Measurements from ENCODE around the gene SCPEP1. TPM values are rescaled to one million over a fixed set of nuclear protein-coding genes. Genes with fewer than 3 reads are reported as not detected.

SCPEP1 gene
- total RNA-seq, 2 experiments from 2014 or later = 15.8 to 16.6 TPM

DNA sequence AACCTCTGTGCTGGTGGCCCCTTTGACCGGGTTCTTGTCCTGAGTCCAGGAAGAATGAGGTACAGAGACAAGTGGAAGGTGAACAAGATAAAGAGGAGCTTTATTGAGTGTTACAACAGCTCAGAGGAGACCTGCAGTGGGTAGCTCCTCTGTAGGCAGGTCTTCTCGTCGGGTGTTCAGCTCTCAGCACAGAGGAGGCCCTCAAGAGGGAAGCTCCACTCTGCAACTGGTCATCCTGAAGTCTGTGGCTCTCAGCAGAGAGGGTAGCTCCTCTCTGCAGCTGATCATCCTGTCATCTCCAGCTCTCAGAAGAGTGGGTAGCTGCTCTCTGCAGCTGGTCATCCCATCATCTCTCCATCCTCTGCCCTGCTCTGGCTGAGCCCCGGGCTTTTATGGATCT is 39.7 kb downstream of the SCPEP1 start:
- H3K4me1 Mint-ChIP-seq = no peaks in the 10 kb centered on the region
- no peaks in the 10 kb centered on the region for H3K9me3 Mint-ChIP-seq
- no peak overlapping the region for H3K4me3 Mint-ChIP-seq
- no peak for DNase-seq
- H3K27ac Mint-ChIP-seq = no peak overlapping the region
- peaks cover 18% of the 10 kb centered on the region for H3K27me3 Mint-ChIP-seq
- POLR2A ChIA-PET = no interaction called here
- H3K36me3 Mint-ChIP-seq = no peaks in the 10 kb centered on the region
- no peak for ATAC-seq (ENCODE audit: low read depth)

DNA sequence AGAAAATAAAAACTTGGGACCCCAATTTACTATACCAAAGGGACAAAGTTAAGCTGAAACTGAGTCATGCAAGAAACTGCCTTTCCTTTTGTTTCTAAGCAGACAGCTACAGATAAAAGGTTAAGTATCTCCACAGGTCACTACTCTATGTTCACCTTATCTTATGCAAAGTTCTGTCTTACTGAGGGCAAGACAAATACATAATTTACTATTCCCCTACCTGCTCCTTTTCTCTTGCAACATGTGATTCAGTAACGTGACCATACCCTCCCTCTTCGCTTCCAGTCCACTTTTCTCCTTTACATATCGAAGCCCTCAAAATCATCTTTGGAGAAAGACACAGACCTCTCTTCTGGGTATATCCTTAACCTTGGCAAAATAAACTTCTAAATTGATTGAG is 42.3 kb downstream of the SCPEP1 start:
- no peak for DNase-seq
- POLR2A ChIA-PET = no interaction called here
- Mint-ChIP-seq H3K36me3 (no peaks in the 10 kb centered on the region), H3K27ac (no peak overlapping the region), H3K4me3 (no peak overlapping the region), H3K9me3 (no peaks in the 10 kb centered on the region), H3K4me1 (no peaks in the 10 kb centered on the region), H3K27me3 (peaks cover 26% of the 10 kb centered on the region)
- ATAC-seq (ENCODE audit: low read depth) = no peak

DNA sequence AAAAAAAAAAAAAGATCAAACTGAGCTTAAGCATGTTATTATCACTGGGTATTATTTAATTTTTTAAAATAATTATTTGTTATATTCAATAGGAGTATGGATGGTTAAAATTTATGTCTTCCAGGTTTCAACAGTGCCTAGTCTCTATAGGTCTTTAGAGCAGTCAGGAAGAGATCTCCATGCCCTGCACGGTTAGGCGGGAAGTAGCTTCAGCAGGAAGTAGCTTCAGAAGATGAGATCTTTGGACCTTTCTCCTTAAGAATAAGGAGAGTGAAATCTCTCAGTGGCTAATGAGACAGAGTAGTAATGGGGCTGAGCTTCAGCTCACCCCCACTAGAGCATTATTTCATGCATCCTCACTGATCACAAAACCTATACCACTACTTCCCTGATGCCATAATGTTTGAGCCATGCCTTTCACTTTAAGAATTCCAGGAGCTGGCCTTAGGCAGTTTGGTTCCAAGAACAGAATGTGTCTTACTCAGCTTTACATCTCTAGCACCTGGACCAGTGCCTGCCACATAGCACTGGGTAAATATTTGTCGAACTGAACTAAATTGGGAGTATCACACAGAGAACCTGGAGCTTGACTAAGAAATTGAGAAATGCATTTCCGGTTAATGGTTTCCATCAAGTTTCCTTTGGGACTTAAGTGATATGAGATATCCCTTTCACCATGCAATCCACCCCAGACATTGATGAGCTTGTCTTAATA is 43.5 kb downstream of the SCPEP1 start:
- ATAC-seq (ENCODE audit: low read depth) = no peak
- Mint-ChIP-seq H3K4me1 (no peaks in the 10 kb centered on the region), H3K36me3 (peaks cover 2% of the 10 kb centered on the region), H3K9me3 (peaks cover 4% of the 10 kb centered on the region), H3K4me3 (no peak overlapping the region), H3K27ac (no peak overlapping the region), H3K27me3 (peaks cover 31% of the 10 kb centered on the region)
- DNase-seq = no peak
- POLR2A ChIA-PET = no interaction called here

DNA sequence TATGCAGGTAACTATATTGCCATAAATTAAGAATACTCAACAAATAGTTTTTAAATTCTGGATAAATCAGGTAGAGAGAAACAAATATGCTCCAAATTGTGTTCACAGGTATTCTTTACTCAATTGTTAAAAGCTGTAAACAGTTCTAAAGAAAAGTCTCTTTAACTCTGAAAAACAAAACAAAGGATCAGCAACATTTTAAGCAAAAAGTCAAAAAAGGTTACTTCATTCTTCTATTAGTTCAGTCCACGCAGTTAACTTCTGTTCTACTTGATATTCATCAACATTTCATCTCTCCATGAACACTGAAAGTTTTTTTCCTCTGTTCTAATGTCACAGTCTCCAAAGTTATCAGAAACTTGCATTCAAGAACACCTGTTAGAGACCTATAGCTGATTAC is 47.9 kb downstream of the SCPEP1 start:
- POLR2A ChIA-PET = no interaction called here
- DNase-seq (no peak), ATAC-seq (ENCODE audit: low read depth) (no peak)
- H3K36me3 Mint-ChIP-seq = peaks cover 2% of the 10 kb centered on the region
- peaks cover 13% of the 10 kb centered on the region for H3K9me3 Mint-ChIP-seq
- no peak overlapping the region for H3K27ac Mint-ChIP-seq
- no peak overlapping the region for H3K4me3 Mint-ChIP-seq
- peaks cover 25% of the 10 kb centered on the region for H3K27me3 Mint-ChIP-seq
- H3K4me1 Mint-ChIP-seq = no peaks in the 10 kb centered on the region

DNA sequence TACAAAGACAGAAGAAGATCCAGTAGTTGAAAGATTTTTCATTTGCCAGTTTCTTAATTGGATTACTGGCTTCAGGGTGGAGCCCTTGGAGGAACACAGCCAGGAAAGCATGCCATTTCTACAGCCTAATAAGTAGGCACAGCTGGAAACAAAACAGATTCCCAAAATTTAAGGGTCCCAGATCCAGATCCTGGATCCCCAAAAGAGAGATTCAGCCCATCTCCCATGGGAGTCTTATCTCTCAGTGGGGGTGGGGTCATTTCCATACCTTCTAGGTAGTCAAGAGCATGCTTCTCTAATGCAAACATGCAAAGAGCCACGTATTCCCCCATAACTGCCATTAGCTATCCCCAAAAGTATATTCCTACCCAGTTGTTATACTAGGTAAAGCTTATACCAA is 49.9 kb downstream of the SCPEP1 start:
- ATAC-seq (ENCODE audit: low read depth) = no peak
- POLR2A ChIA-PET = no interaction called here
- no peak for DNase-seq
- H3K27me3 Mint-ChIP-seq = peaks cover 20% of the 10 kb centered on the region
- H3K4me1 Mint-ChIP-seq = no peaks in the 10 kb centered on the region
- peaks cover 2% of the 10 kb centered on the region for H3K36me3 Mint-ChIP-seq
- no peak overlapping the region for H3K27ac Mint-ChIP-seq
- H3K4me3 Mint-ChIP-seq = no peak overlapping the region
- peaks cover 13% of the 10 kb centered on the region for H3K9me3 Mint-ChIP-seq

DNA sequence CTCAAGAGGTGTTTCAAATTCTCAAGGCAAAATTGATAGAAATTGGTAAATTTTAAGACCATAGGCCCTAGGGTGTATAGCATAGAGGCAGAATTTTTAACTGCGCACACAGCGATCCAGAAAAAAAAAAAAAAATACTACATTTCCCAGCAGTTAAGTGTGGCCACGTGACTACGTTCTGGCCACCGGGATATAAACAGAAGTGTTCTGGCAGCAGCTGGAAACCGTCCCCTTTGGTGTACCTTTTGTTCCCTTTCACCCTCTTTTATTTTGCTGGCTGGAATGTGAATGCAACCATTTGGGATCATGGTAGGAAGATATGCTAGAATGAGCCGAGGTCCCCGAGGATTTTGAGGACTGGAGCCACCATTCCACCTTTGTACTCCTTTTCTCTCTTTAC is 54.4 kb downstream of the SCPEP1 start:
- Mint-ChIP-seq H3K9me3 (peaks cover 7% of the 10 kb centered on the region), H3K27me3 (peaks cover 23% of the 10 kb centered on the region), H3K27ac (no peak overlapping the region), H3K36me3 (no peaks in the 10 kb centered on the region), H3K4me3 (no peak overlapping the region), H3K4me1 (no peaks in the 10 kb centered on the region)
- POLR2A ChIA-PET = no interaction called here
- no peak for ATAC-seq (ENCODE audit: low read depth)
- DNase-seq = no peak

DNA sequence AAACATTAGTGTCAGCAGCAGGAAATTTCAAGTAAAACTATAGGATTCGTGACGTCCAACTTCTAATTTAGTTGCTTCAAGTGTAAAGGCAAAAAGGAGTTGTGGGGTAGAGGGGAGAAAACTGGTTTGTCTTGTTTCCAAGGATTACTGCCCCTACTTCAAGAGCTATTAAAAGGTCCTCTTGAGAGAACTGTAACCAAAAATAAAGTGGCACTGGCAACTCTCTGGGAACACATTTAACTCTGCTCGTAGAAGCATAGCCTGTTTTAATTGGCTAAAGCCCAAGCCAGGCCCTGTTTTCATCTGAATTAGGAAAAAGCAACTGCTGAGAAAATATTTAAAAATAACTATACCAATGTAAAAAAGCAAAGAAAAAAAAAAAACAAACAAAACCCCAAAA is 55.4 kb downstream of the SCPEP1 start:
- DNase-seq (no peak), ATAC-seq (ENCODE audit: low read depth) (no peak)
- Mint-ChIP-seq H3K4me1 (no peaks in the 10 kb centered on the region), H3K27ac (no peak overlapping the region), H3K9me3 (peaks cover 6% of the 10 kb centered on the region), H3K36me3 (no peaks in the 10 kb centered on the region), H3K4me3 (no peak overlapping the region), H3K27me3 (peaks cover 28% of the 10 kb centered on the region)
- POLR2A ChIA-PET = no interaction called here

DNA sequence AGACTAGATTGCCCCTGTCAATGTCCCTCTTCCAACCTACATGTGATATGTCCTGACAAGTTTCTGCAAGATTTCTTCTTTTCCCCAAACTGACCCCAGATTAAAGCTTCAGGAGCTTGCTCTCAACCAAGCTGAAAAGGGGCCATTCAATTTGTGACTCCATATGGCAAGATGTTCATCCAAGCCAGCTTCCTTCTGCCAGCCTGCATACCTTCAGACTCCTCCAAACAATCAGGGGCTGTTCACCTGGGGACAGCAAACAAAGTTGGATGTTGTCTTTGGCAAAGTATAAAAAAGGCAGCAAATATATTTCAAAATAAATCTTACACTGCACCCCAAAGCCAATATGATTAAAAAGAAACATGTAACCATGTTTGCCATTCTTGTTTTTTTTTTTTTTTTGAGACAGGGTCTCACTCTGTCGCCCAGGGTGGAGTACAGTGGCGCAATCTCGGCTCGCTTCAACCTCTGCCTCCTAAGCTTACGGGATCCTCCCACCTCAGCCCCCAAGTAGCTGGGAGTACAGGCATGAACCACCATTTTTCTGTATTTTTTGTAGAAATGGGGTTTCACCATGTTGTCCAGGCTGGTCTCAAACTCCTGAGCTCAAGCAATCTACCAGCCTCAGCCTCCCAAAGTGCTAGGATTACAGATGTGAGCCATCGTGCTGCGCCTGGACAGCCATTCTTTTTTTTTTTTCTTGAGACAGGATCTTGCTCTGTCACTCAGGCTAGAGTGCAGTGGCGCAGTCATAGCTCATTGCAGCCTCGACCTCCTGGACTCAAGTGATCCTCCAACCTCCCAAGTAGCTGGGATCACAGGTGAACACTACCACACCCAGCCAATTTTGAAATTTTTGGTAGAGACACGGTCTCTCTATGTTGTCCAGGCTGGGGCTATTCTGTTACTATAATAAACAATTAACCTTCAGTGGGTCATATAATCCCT is 57.1 kb downstream of the SCPEP1 start:
- ATAC-seq (ENCODE audit: low read depth) (no peak), DNase-seq (no peak)
- H3K9me3 Mint-ChIP-seq = no peaks in the 10 kb centered on the region
- H3K27ac Mint-ChIP-seq = no peak overlapping the region
- no peak overlapping the region for H3K4me3 Mint-ChIP-seq
- no peaks in the 10 kb centered on the region for H3K36me3 Mint-ChIP-seq
- POLR2A ChIA-PET = interaction anchor here (0.7 to 1.1 kb wide), 3 partner anchors 10 to 152 kb away, joined by 3 read pairs; no protein-coding TSS in a partner anchor
- H3K4me1 Mint-ChIP-seq = no peaks in the 10 kb centered on the region
- peaks cover 35% of the 10 kb centered on the region for H3K27me3 Mint-ChIP-seq

DNA sequence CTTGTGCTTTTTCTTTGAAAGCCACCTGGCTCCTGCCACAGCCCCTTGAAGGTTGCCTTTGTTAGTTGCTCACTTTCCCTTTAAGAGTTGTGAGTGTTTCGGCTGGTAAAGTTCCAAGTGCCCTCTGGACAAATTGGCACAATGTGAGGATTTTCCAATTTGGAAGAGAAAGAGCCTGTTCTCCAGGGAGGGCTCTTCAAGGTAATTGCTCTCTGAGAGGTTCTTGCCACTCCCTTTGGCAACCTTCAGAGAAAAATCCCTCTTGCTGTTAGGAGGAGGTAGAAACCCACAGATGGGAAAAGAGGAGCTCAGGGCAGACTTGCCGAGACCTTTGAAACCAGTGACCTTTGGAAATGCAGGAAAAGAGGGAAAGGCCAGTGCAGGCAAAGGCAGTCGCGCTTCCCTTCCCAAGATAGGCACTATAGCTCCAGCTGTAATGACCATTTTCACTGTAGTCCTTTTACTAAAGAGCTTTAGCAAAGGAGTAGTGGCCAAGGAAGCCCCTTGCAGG is 58.1 kb downstream of the SCPEP1 start:
- Mint-ChIP-seq H3K27ac (no peak overlapping the region), H3K9me3 (no peaks in the 10 kb centered on the region), H3K27me3 (peaks cover 44% of the 10 kb centered on the region), H3K4me1 (no peaks in the 10 kb centered on the region), H3K36me3 (no peaks in the 10 kb centered on the region), H3K4me3 (no peak overlapping the region)
- no peak for DNase-seq
- POLR2A ChIA-PET = interaction anchor here (1.1 kb wide), 1 partner anchor 50 kb away, joined by 3 read pairs; no protein-coding TSS in a partner anchor
- no peak for ATAC-seq (ENCODE audit: low read depth)

DNA sequence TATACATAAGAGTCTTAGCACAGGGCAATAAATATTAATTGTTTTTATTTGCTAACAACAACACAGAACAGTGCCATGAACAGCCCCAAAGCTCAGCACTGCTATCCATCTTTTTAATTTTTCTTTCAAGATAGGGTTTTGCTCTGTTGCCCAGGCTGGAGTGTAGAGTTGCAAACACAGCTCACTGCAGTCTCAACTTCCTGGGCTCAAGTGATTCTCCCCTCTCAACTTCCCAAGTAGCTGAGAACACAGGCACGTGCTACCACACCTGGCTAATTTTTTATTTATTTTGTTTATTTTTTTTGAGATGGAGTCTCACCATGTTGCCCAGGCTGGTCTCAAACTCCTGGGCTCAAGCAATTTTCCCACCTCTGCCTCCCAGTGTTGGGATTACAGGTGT is 59.5 kb downstream of the SCPEP1 start:
- Mint-ChIP-seq H3K27me3 (peaks cover 55% of the 10 kb centered on the region), H3K36me3 (no peaks in the 10 kb centered on the region)
- ATAC-seq (ENCODE audit: low read depth) = no peak

DNA sequence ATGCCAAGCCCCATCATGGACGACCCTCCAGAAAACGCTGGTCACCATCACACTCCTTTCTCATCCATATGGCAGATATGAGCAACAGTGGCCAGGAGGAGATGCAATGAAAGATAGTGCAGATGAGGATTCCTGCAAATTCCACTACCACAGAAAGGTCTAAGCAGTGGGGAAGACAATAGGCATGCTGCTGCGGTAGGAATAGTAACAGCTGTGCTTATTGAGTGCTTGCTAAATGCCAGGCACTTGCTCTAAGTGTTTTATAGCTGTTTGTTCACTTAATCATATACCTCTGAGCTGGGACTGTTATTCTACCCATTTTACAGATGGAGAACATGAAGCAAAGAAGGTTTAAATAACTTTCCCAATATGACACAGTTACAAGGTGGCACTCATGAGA is 60.6 kb downstream of the SCPEP1 start:
- POLR2A ChIA-PET = interaction anchor here (0.5 kb wide), 1 partner anchor 8 kb away, joined by 4 read pairs; no protein-coding TSS in a partner anchor
- peaks cover 63% of the 10 kb centered on the region for H3K27me3 Mint-ChIP-seq

More for the DNA sequence above, 59.5 kb downstream of the SCPEP1 start:
- no peak for DNase-seq
- Mint-ChIP-seq H3K4me1 (no peaks in the 10 kb centered on the region), H3K27ac (no peak overlapping the region), H3K4me3 (no peak overlapping the region), H3K9me3 (no peaks in the 10 kb centered on the region)
- POLR2A ChIA-PET = no interaction called here

DNA sequence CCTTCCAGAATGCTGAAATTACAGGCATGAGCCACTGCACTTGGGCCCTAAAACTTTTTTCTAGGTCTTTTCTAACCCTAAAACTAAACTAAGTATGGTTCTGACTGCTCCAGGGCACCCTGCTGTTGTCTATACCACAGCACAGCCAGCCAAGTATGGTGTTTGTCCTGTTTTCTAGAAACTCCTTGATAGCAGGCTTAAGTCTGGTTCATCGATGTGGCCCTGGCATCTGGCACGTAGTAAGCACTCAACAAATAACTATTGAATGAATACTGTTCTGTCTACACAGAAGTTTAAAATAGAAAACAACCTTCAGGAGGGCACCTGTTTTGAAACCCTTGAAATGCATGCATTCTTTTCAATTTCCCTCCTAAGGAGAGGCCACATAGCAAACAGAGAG is 62.6 kb downstream of the SCPEP1 start:
- ATAC-seq (ENCODE audit: low read depth) (no peak), DNase-seq (no peak)
- Mint-ChIP-seq H3K4me1 (peaks cover 2% of the 10 kb centered on the region), H3K27ac (no peak overlapping the region), H3K27me3 (peaks cover 81% of the 10 kb centered on the region), H3K4me3 (no peak overlapping the region), H3K36me3 (no peaks in the 10 kb centered on the region), H3K9me3 (no peaks in the 10 kb centered on the region)
- POLR2A ChIA-PET = no interaction called here

More for the DNA sequence above, 60.6 kb downstream of the SCPEP1 start:
- Mint-ChIP-seq H3K9me3 (no peaks in the 10 kb centered on the region), H3K36me3 (no peaks in the 10 kb centered on the region), H3K4me3 (no peak overlapping the region), H3K4me1 (no peaks in the 10 kb centered on the region), H3K27ac (no peak overlapping the region)
- DNase-seq = no peak
- ATAC-seq (ENCODE audit: low read depth) = no peak

DNA sequence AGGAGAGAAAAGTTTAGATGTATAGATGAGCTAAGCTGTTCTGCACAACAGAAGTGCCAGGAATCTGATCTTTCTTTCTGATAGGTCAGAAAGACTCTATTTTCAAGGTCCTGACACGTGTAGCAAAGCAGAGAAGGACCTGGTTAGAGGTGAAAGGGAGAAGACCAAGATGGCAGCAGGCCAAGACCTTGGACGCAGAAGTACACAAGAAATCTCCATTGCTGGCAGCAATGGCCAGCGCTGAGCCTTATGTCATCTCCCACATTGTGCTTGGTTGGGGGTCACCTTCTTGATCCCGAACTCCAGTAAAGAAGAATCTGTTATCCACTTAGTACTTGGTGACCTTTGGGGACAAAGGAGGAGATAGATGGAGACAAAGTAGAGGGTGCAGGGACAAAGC is 65.3 kb downstream of the SCPEP1 start:
- H3K4me3 Mint-ChIP-seq = no peak overlapping the region
- no peak for DNase-seq
- H3K4me1 Mint-ChIP-seq = peaks cover 16% of the 10 kb centered on the region
- H3K27me3 Mint-ChIP-seq = peaks cover 83% of the 10 kb centered on the region
- POLR2A ChIA-PET = no interaction called here
- no peaks in the 10 kb centered on the region for H3K36me3 Mint-ChIP-seq
- ATAC-seq (ENCODE audit: low read depth) = no peak
- no peak overlapping the region for H3K27ac Mint-ChIP-seq
- H3K9me3 Mint-ChIP-seq = no peaks in the 10 kb centered on the region
